Measurements from ENCODE around the gene TEF.

DNA sequence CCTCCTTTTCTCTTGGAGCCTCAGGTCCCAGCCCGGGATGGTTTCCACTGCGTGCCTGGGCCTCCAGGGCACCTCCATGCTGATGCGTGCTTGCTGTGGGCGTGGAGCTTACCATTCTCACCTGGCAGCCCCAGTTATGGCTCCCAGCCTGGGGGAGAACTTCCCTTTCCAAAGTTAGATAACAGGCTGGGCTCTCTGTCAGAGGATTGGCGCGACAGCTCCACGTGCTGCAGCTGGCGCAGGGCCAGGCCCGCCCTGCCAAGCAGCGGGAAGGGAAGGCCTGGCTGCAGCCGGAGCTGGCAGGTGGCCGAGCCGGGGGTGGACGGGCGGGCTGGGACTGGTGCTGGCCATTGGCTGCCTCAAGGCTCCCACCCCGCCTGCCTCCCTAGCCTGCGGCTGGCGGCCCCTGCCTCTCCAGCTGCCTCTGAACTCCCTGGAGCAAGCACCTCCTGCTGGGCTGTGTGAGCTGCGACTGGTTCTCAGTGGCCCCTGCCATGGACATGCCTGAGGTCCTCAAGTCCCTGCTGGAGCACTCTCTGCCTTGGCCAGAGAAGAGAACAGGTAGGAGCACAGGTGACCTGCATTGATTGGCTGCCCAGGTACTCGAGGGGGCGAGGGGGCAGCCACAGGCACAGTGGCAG lies 14.6 kb upstream of the TEF start:
- TF ChIP-seq, protein P1, sequence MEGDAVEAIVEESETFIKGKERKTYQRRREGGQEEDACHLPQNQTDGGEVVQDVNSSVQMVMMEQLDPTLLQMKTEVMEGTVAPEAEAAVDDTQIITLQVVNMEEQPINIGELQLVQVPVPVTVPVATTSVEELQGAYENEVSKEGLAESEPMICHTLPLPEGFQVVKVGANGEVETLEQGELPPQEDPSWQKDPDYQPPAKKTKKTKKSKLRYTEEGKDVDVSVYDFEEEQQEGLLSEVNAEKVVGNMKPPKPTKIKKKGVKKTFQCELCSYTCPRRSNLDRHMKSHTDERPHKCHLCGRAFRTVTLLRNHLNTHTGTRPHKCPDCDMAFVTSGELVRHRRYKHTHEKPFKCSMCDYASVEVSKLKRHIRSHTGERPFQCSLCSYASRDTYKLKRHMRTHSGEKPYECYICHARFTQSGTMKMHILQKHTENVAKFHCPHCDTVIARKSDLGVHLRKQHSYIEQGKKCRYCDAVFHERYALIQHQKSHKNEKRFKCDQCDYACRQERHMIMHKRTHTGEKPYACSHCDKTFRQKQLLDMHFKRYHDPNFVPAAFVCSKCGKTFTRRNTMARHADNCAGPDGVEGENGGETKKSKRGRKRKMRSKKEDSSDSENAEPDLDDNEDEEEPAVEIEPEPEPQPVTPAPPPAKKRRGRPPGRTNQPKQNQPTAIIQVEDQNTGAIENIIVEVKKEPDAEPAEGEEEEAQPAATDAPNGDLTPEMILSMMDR (conservative IDR thresholded peaks at IDR 0.05), result no peak
- no peak for TF ChIP-seq EZH2 (IDR thresholded peaks at IDR 0.05; ENCODE audit: low read depth)
